Effector memory CD4-positive, alpha-beta T cell (primary cell): ENCODE data around the gene RNF208.
A peak's percentile ranks its signal among the peaks of the same experiment; 100 is the strongest.

Source experiments
- DNase-seq, 3 donors: peaks; one replicate each; pipeline ENCODE4 v3.0.0-alpha.2; 2020
- H3K27ac ChIP-seq: 2 replicates; pipeline ENCODE4 v1.7.0; 2013; ENCODE audit warnings: mild to moderate bottlenecking, low read length, moderate library complexity; ENCODE audit not compliant: insufficient read depth, poor library complexity, severe bottlenecking
- H3K27me3 ChIP-seq: replicated peaks from 2 replicates; pipeline ENCODE4 v1.7.0; 2013; ENCODE audit warnings: mild to moderate bottlenecking, low read length; ENCODE audit not compliant: insufficient read depth, control insufficient read depth, poor library complexity, severe bottlenecking
- H3K36me3 ChIP-seq: 2 replicates; pipeline ENCODE4 v1.7.0; 2013; ENCODE audit warnings: mild to moderate bottlenecking, low read length, moderate library complexity; ENCODE audit not compliant: control insufficient read depth, insufficient read depth
- H3K4me1 ChIP-seq: 2 replicates; pipeline ENCODE4 v1.7.0; 2013; ENCODE audit warnings: low read length, mild to moderate bottlenecking; ENCODE audit not compliant: control insufficient read depth, insufficient read depth, poor library complexity, severe bottlenecking
- H3K4me3 ChIP-seq: 2 replicates; pipeline ENCODE4 v1.7.0; 2013; ENCODE audit warnings: low read length, low read depth, mild to moderate bottlenecking; ENCODE audit not compliant: insufficient read depth, poor library complexity, severe bottlenecking
- H3K9me3 ChIP-seq: 2 replicates; pipeline ENCODE4 v1.7.0; 2013; ENCODE audit warnings: mild to moderate bottlenecking, low read length, moderate library complexity; ENCODE audit not compliant: control insufficient read depth

The RNF208 gene

DNA sequence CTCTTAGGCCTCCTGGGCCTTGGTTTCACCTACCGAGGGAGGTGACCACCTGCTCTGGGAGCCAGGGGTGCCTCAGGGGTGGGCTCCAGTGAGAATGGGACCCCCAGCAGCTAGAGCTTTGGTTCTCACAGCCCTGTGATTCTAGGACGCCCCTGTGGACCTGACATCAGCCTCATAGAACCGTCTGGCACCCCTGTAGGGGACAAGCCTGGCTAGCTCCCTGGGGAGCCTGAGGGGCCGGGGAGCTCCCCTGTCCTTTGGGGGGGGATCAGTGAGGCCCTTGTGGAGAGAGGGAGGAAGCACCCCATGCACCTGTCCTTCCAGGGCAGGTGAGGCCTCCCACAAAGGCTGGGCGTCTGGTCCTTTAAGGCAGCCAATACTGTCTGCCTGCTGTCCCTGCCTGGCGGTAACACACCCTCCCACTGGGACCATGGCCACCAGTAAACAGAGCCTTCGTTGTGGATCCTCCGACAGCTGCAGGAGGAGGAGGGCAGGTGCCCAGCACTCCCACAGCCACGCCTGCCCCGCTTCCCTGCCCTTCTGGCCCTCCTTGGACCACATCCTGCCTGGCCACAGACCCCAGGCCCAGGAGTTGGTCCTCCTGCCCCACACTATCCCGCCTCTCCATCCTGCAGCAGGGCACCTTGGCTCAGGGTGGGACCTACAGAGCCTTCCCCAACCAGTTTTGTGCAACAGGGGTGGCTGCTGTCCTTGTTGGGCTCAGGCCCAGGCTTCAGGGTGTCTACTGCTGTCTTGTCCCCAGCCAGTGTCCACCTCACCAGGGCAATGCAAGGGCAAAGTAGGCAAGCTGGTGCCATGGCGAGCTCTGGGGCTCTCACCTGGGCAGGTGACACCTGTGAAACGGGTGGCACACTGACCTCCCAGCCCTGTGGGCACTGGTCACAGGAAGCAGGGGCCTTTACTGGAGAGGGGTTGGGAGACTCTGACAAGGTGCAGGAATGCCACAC lies 16.0 kb upstream of the RNF208 start:
- Histone ChIP-seq H3K4me1 (peaks cover 27% of the 10 kb centered on the region), H3K27ac (no peak overlapping the region)

DNA sequence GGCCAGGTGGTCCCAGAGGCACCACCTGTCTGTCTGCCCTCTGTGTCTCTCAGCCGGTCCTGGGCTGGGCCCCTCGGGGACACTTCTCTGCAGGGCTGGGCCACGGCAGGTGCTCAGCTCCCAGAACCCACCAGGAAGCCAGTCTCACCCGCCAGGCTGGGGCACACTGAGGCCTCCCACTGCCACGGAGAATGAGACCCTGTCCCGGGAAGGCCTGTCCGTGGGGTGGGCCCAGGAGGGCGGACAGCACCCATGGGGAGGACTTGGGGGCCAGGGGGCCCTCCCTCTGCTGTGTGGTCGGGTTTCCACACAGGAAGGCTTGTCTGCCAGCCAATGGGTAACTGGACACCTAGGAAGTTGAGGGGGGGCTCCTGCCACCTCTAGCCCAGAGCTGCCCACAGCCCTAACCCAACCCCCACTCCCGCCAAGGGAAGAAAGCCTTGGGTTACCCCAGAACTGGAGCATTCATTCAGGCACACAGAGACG lies 14.9 kb upstream of the RNF208 start:
- DNase-seq: no peak
- Histone ChIP-seq H3K4me3 (no peak overlapping the region), H3K9me3 (no peaks in the 10 kb centered on the region), H3K36me3 (peaks cover 1% of the 10 kb centered on the region), H3K4me1 (peaks cover 17% of the 10 kb centered on the region), H3K27ac (no peak overlapping the region), H3K27me3 (no peaks in the 10 kb centered on the region)

More for the DNA sequence above, 16.0 kb upstream of the RNF208 start:
- H3K4me3 ChIP-seq: no peak overlapping the region
- no peaks in the 10 kb centered on the region for H3K9me3 ChIP-seq
- no peaks in the 10 kb centered on the region for H3K27me3 ChIP-seq
- H3K36me3 ChIP-seq: peaks cover 12% of the 10 kb centered on the region
- DNase-seq: no peak

GRCh38 chr9:137236238-137236935 lies 14.3 kb upstream of the RNF208 start:
- no peak overlapping the region for H3K4me3 ChIP-seq
- DNase-seq: peak; percentile 77 to 86 (median 81)
- no peaks in the 10 kb centered on the region for H3K9me3 ChIP-seq
- no peaks in the 10 kb centered on the region for H3K27me3 ChIP-seq
- H3K36me3 ChIP-seq: no peaks in the 10 kb centered on the region
- peaks cover 13% of the 10 kb centered on the region for H3K4me1 ChIP-seq
- H3K27ac ChIP-seq: no peak overlapping the region

DNA sequence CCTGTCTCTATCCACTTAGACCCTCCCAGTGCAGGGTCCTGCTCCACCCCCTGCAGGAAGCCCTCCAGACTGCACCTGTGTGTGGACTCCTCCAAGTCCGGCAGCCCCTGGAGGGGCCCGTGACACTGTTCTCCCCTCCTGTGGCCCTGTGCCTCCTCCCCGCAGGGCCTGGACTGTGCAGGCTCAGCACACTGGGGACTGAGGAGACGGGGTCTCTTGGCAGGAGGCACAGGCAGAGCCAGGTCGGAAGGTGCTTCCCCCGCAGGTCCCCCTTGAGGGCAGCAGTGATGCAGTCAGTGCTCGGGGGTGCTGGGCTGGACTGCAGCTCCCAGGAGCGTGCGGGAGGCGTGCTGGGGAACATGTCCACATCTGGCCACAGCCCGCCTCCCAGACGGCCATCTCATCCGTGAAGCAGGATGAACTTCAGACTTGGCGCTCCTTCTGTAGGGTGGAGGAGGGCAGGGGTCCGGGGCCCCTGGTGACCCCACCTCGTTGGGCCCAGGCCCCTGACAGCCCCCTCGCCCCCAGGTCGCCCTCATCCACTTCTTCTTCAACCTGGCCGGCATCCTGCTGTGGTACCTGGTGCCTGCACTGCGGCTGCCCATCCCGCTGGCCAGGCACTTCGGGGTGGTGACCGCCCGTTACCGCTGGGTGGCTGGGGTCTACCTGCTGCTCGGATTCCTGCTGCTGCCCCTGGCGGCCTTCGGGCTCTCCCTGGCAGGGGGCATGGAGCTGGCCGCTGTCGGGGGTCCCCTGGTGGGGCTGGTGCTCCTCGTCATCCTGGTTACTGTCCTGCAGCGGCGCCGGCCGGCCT lies 13.6 kb upstream of the RNF208 start:
- Histone ChIP-seq H3K27me3 (no peaks in the 10 kb centered on the region), H3K4me1 (peaks cover 13% of the 10 kb centered on the region), H3K9me3 (no peaks in the 10 kb centered on the region), H3K36me3 (no peaks in the 10 kb centered on the region), H3K4me3 (no peak overlapping the region), H3K27ac (no peak overlapping the region)
- DNase-seq: no peak

- H3K4me1 ChIP-seq: peaks cover 13% of the 10 kb centered on the region
These were observed 12.9 kb upstream of the RNF208 start for GRCh38 chr9:137234758-137235423.

DNA sequence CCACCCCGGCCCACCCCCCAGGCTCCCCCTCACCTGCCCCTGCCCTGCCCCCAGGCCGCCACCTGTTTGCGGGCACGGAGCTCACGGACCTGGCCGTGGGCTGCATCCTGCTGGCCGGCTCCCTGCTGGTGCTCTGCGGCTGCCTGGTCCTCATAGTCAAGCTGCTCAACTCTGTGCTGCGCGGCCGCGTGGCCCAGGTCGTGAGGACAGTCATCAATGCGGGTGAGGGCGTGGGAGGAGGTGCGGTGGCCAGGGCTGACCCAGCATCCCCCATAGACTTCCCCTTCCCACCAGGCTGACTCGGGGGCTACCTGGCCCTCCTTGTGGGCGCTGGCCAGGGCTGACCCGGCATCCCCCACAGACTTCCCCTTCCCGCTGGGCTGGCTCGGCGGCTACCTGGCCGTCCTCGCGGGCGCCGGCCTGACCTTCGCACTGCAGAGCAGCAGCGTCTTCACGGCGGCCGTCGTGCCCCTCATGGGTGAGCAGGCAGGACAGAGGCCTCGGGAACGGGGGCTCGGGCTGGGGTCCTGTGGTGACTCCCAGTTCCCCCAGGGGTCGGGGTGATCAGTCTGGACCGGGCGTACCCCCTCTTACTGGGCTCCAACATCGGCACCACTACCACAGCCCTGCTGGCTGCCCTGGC lies 12.1 kb upstream of the RNF208 start:
- Histone ChIP-seq H3K36me3 (no peaks in the 10 kb centered on the region), H3K27ac (no peak overlapping the region), H3K4me3 (no peak overlapping the region), H3K4me1 (peaks cover 13% of the 10 kb centered on the region), H3K9me3 (no peaks in the 10 kb centered on the region), H3K27me3 (peaks cover 4% of the 10 kb centered on the region)
- no peak for DNase-seq

More at GRCh38 chr9:137234758-137235423, 12.9 kb upstream of the RNF208 start:
- Histone ChIP-seq H3K4me3 (no peak overlapping the region), H3K27ac (no peak overlapping the region), H3K27me3 (peaks cover 4% of the 10 kb centered on the region), H3K36me3 (no peaks in the 10 kb centered on the region), H3K9me3 (no peaks in the 10 kb centered on the region)
- DNase-seq: no peak

DNA sequence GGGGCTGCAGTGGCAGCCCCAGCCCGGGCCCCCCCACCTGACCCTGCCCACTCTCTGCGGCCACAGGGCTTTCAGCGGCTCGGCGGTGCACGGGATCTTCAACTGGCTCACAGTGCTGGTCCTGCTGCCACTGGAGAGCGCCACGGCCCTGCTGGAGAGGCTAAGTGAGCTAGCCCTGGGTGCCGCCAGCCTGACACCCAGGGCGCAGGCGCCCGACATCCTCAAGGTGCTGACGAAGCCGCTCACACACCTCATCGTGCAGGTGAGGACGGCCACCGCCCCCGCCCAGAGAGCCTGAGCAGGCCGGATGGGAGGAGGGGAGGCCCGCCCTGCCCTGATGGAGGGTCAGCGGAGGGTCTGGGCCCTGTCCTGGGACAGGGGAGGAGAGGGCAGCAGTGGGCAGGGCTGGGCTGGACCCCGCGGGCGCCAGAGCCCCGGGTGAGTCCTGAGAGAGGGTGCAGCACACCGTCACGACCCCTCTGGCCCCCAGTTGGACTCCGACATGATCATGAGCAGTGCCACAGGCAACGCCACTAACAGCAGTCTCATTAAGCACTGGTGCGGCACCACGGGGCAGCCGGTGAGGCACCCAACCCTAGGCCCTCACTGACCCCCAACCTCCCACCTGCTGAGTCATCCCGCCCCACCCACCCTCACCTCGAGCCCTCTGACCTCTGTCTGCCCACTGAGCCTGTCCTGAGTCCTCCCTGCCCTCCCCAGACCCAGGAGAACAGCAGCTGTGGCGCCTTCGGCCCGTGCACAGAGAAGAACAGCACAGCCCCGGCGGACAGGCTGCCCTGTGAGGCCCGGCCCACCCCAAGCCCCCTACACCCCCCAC lies 11.3 kb upstream of the RNF208 start:
- H3K9me3 ChIP-seq: no peaks in the 10 kb centered on the region
- H3K36me3 ChIP-seq: no peaks in the 10 kb centered on the region
- H3K4me1 ChIP-seq: peaks cover 10% of the 10 kb centered on the region
- H3K27ac ChIP-seq: no peak overlapping the region
- no peak for DNase-seq
- no peak overlapping the region for H3K4me3 ChIP-seq
- peaks cover 4% of the 10 kb centered on the region for H3K27me3 ChIP-seq

GRCh38 chr9:137232510-137232909 lies 10.5 kb upstream of the RNF208 start:
- H3K27ac ChIP-seq: no peak overlapping the region
- DNase-seq: no peak
- no peak overlapping the region for H3K4me3 ChIP-seq
- H3K9me3 ChIP-seq: no peaks in the 10 kb centered on the region
- H3K4me1 ChIP-seq: peaks cover 12% of the 10 kb centered on the region
- H3K27me3 ChIP-seq: peaks cover 4% of the 10 kb centered on the region
- H3K36me3 ChIP-seq: no peaks in the 10 kb centered on the region
